ENCODE results near the gene DZIP1. TPM values are rescaled to one million over a fixed set of nuclear protein-coding genes. Genes with fewer than 3 reads are reported as not detected.

Gene DZIP1
- total RNA-seq, 4 donors from 2014 or later: 6.4 to 15.3 (median 8.1) TPM

DNA sequence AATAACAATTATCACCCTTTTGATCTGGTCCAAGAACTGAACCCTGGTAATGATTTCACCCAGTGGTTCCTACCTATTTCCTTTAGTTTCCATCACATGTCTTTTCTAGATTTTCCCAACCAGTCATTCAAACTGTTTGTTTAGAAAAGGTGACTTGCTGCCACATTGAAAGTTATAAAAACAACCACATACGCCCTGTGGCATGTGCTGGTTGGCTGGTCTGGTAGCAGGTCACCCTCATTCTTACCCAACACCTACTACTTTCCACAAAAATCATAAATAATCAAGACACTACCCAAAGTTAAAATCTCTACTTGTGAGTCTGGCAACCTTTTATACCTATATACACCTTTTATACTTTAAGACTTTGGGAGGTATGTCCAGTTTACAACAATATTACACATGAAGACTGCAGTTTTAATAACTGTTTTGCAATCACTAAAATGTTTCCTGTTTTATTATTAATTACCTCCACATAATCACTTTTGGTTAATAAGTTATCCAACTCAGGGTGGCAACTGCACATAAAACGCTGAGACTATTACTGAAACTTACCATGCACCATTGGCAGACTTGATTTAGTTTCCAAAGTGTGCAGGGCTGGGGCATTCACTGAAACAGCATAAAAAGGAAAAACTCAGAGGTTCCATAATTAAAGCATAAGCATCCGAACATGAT, 38.9 kb downstream of the DZIP1 start:
- intact Hi-C loops (cut with DNase I; ENCODE audit: low total_unique reads): no loop called here
- DNase-seq: no peak

DNA sequence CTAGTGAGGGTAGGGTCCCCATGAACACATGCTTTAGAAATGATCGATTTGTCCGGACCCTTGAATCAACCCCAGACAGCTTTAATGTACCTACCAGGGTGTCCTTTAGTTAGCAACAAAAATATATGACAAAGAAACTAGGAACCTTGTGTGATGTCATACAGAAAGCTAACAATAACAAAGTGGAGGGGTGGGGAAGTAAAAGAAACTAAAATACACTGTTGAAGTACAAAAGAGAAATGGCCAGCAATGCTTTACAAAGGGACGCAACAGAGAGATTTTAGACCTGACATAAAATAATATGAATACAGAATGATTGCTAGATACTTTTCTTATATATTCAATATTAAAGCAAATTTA, 40.0 kb downstream of the DZIP1 start:
- H3K36me3 ChIP-seq: no peaks in the 10 kb centered on the region
- no peaks in the 10 kb centered on the region for H3K27me3 ChIP-seq
- no peak overlapping the region for H3K4me3 ChIP-seq
- in situ Hi-C loops (cut with MboI; ENCODE audit: low pct_ligation_motif_present in 1 of 4, low pct_unique_long_range_greater_than_20kb in 1 of 4, low sequenced_read_pairs in 3 of 4): loop anchor here in 1 of 4 donors (25.0 kb wide), 1 partner anchor 233 kb away; no protein-coding TSS in a partner anchor
- H3K9me3 ChIP-seq: no peaks in the 10 kb centered on the region
- H3K27ac ChIP-seq: no peak overlapping the region
- peaks cover 0 to 8% (median 2%) of the 10 kb centered on the region in 4 donors for H3K4me1 ChIP-seq
- intact Hi-C loops (cut with DNase I; ENCODE audit: low total_unique reads): no loop called here
- TF ChIP-seq EP300 (IDR thresholded peaks at IDR 0.05; ENCODE audit: low read depth) (no peak), POLR2AphosphoS5 (IDR thresholded peaks at IDR 0.05) (no peak)
- WGBS, 2 donors (ENCODE audit: low coverage in 1 of 2): 82 to 83% methylated on average over 3 of the region's 3 CpGs
- no peak for DNase-seq

More for the DNA sequence above, 38.9 kb downstream of the DZIP1 start:
- in situ Hi-C loops (cut with MboI; ENCODE audit: low pct_ligation_motif_present in 1 of 4, low pct_unique_long_range_greater_than_20kb in 1 of 4, low sequenced_read_pairs in 3 of 4): loop anchor here in 1 of 4 donors (25.0 kb wide), 1 partner anchor 232 kb away; no protein-coding TSS in a partner anchor
- peaks cover 0 to 8% (median 2%) of the 10 kb centered on the region in 4 donors for H3K4me1 ChIP-seq
- no peak overlapping the region for H3K4me3 ChIP-seq
- no peaks in the 10 kb centered on the region for H3K9me3 ChIP-seq
- H3K27ac ChIP-seq: no peak overlapping the region
- no peaks in the 10 kb centered on the region for H3K36me3 ChIP-seq
- WGBS, 2 donors (ENCODE audit: low coverage in 1 of 2): 68 to 81% methylated on average over 3 of the region's 3 CpGs
- H3K27me3 ChIP-seq: no peaks in the 10 kb centered on the region
- TF ChIP-seq EP300 (IDR thresholded peaks at IDR 0.05; ENCODE audit: low read depth) (no peak), POLR2AphosphoS5 (IDR thresholded peaks at IDR 0.05) (no peak), POLR2A (IDR thresholded peaks at IDR 0.05) (no peak)
- TF ChIP-seq, protein P1, sequence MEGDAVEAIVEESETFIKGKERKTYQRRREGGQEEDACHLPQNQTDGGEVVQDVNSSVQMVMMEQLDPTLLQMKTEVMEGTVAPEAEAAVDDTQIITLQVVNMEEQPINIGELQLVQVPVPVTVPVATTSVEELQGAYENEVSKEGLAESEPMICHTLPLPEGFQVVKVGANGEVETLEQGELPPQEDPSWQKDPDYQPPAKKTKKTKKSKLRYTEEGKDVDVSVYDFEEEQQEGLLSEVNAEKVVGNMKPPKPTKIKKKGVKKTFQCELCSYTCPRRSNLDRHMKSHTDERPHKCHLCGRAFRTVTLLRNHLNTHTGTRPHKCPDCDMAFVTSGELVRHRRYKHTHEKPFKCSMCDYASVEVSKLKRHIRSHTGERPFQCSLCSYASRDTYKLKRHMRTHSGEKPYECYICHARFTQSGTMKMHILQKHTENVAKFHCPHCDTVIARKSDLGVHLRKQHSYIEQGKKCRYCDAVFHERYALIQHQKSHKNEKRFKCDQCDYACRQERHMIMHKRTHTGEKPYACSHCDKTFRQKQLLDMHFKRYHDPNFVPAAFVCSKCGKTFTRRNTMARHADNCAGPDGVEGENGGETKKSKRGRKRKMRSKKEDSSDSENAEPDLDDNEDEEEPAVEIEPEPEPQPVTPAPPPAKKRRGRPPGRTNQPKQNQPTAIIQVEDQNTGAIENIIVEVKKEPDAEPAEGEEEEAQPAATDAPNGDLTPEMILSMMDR (IDR thresholded peaks at IDR 0.05): no peak

DNA sequence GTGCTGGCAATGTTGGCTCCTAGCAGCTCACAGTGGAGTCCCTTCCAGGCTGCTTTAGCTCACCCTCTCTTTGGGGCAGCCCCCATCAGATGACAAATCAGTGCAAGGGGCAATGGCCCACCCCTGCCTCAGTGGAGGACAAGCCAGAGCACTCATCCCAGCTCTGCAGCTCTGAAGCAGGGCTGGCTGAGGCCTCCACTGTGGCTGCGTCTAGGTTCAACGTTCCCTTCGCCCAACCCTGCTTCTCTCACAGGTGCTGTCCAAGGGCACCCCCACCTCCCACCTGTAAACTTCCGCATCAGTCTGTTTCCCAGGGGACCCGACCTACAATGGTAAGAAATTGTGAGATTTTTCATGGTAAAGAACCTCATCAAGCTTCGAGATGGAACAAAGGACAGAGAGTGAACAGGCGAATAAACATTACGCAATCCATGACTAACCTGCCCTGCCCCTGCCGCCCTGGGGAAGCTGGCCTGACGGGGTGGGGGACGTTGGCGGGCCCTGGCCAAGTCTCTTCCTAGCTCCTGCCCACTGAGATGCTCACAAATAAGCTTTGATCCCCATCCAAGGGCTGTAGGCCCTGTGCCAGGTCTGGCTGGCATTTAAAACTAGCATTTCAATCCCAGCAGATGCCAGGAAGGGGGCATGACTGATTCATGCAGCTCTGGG, 40.5 kb downstream of the DZIP1 start:
- no peaks in the 10 kb centered on the region for H3K36me3 ChIP-seq
- 63% methylated on average over 12 of the region's 12 CpGs; no CpG with 5 or more reads in 1 of the 2 donors for WGBS, 2 donors (ENCODE audit: low coverage in 1 of 2)
- intact Hi-C loops (cut with DNase I; ENCODE audit: low total_unique reads) (no loop called here), in situ Hi-C loops (cut with MboI; ENCODE audit: low pct_ligation_motif_present in 1 of 4, low pct_unique_long_range_greater_than_20kb in 1 of 4, low sequenced_read_pairs in 3 of 4) (loop anchor here in 1 of 4 donors (25.0 kb wide), 1 partner anchor 233 kb away; no protein-coding TSS in a partner anchor)
- no peak overlapping the region for H3K27ac ChIP-seq
- H3K4me3 ChIP-seq: no peak overlapping the region
- H3K4me1 ChIP-seq: peaks cover 0 to 8% (median 2%) of the 10 kb centered on the region in 4 donors
- H3K27me3 ChIP-seq: no peaks in the 10 kb centered on the region
- TF ChIP-seq POLR2A (IDR thresholded peaks at IDR 0.05) (no peak), EP300 (IDR thresholded peaks at IDR 0.05; ENCODE audit: low read depth) (no peak), POLR2AphosphoS5 (IDR thresholded peaks at IDR 0.05) (no peak)
- TF ChIP-seq, protein P1 (IDR thresholded peaks at IDR 0.05): no peak
- DNase-seq: peak; percentile 48
- no peaks in the 10 kb centered on the region for H3K9me3 ChIP-seq

GRCh38 chr13:95601906-95602305, 42.6 kb downstream of the DZIP1 start:
- Histone ChIP-seq H3K36me3 (no peaks in the 10 kb centered on the region), H3K27me3 (no peaks in the 10 kb centered on the region), H3K9me3 (no peaks in the 10 kb centered on the region), H3K4me3 (no peak overlapping the region), H3K4me1 (peaks cover 0 to 8% (median 2%) of the 10 kb centered on the region in 4 donors), H3K27ac (no peak overlapping the region)
- TF ChIP-seq POLR2AphosphoS5 (IDR thresholded peaks at IDR 0.05): no peak
- intact Hi-C loops (cut with DNase I; ENCODE audit: low total_unique reads) (no loop called here), in situ Hi-C loops (cut with MboI; ENCODE audit: low pct_ligation_motif_present in 1 of 4, low pct_unique_long_range_greater_than_20kb in 1 of 4, low sequenced_read_pairs in 3 of 4) (loop anchor here in 1 of 4 donors (25.0 kb wide), 1 partner anchor 235 kb away; no protein-coding TSS in a partner anchor)
- 87 to 92% methylated on average over 3 to 6 of the region's 6 CpGs for WGBS, 2 donors (ENCODE audit: low coverage in 1 of 2)
- DNase-seq: no peak

DNA sequence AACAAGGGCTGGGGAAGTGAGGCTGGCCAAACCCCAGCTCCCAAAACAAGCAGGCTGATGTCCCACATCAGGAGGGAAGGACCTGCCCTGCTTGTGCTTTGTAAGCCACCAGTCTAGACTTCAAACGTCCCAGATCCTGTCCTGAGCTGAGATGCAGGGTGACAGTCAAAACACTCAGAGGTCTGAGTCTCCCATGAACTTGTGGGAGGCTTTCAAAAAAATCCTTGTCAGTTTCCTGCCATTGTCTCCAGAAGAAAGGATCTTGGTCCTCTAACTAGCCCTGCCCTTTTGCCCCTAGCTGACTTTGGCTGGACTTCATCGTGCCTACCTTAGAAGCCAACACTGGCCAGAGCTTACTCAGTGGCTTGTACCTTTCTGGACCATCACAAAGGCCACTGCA, 43.3 kb downstream of the DZIP1 start:
- no peak overlapping the region for H3K27ac ChIP-seq
- H3K4me3 ChIP-seq: no peak overlapping the region
- intact Hi-C loops (cut with DNase I; ENCODE audit: low total_unique reads) (no loop called here), in situ Hi-C loops (cut with MboI; ENCODE audit: low pct_ligation_motif_present in 1 of 4, low pct_unique_long_range_greater_than_20kb in 1 of 4, low sequenced_read_pairs in 3 of 4) (loop anchor here in 1 of 4 donors (25.0 kb wide), 1 partner anchor 236 kb away; no protein-coding TSS in a partner anchor)
- WGBS, 2 donors (ENCODE audit: low coverage in 1 of 2): 67% methylated on average over 2 of the region's 2 CpGs; no CpG with 5 or more reads in 1 of the 2 donors
- TF ChIP-seq EP300 (IDR thresholded peaks at IDR 0.05; ENCODE audit: low read depth) (no peak), POLR2A (IDR thresholded peaks at IDR 0.05) (no peak), POLR2AphosphoS5 (IDR thresholded peaks at IDR 0.05) (no peak)
- TF ChIP-seq, protein P1 (IDR thresholded peaks at IDR 0.05): no peak
- no peaks in the 10 kb centered on the region for H3K27me3 ChIP-seq
- H3K4me1 ChIP-seq: peaks cover 0 to 8% (median 2%) of the 10 kb centered on the region in 4 donors
- no peak for DNase-seq
- H3K36me3 ChIP-seq: no peaks in the 10 kb centered on the region
- no peaks in the 10 kb centered on the region for H3K9me3 ChIP-seq

All from transverse colon (tissue), 4 donors.